Fibroblast of lung (primary cell): ENCODE measurements around the gene EML4. TPM values are rescaled to one million over a fixed set of nuclear protein-coding genes. Genes with fewer than 3 reads are reported as not detected.

Source experiments
- DNase-seq, 2 donors: peaks; one replicate each; pipeline versions ENCODE4 v3.0.0 to v3.0.0-alpha.2; 2010; ENCODE audit warnings: low read depth in 2 of 2
- H2AFZ ChIP-seq: 2 replicates; pipeline ENCODE4 v1.5.1; 2012; ENCODE audit warnings: low read length, control low read depth, inconsistent platforms
- H3K27ac ChIP-seq: 2 replicates; pipeline ENCODE4 v1.5.1; 2011; ENCODE audit warnings: low read length, control low read depth; ENCODE audit not compliant: insufficient read depth
- H3K27me3 ChIP-seq: 2 replicates; pipeline ENCODE4 v1.5.1; 2011; ENCODE audit warnings: mild to moderate bottlenecking, low read length; ENCODE audit not compliant: control insufficient read depth, insufficient read depth
- H3K36me3 ChIP-seq: 2 replicates; pipeline ENCODE4 v1.5.1; 2011; ENCODE audit warnings: low read length; ENCODE audit not compliant: control insufficient read depth, insufficient read depth
- H3K4me1 ChIP-seq: 2 replicates; pipeline ENCODE4 v1.5.1; 2011; ENCODE audit warnings: low read length; ENCODE audit not compliant: control insufficient read depth, insufficient read depth; ENCODE audit errors: extremely low read depth
- H3K4me2 ChIP-seq: 2 replicates; pipeline ENCODE4 v1.5.1; 2011; ENCODE audit warnings: low read length, control low read depth; ENCODE audit not compliant: insufficient read depth; ENCODE audit errors: extremely low read depth
- H3K4me3 ChIP-seq, 4 experiments: fragments of 200-600 bp in 1 of 4; sonication (generic) in 1 of 4; replicated peaks in 1 of 4; 2 replicates each; pipeline ENCODE4 v1.5.1; 2011 to 2016; ENCODE audit warnings: low read length in 4 of 4, low read depth in 3 of 4, mild to moderate bottlenecking in 3 of 4, control low read depth in 2 of 4, inconsistent platforms in 1 of 4, mixed read lengths in 1 of 4; ENCODE audit not compliant: insufficient read depth in 1 of 4; ENCODE audit errors: control extremely low read depth in 1 of 4
- H3K79me2 ChIP-seq: 2 replicates; pipeline ENCODE4 v1.5.1; 2012; ENCODE audit warnings: mild to moderate bottlenecking, low read length, inconsistent platforms; ENCODE audit not compliant: control insufficient read depth, insufficient read depth
- H3K9ac ChIP-seq: 2 replicates; pipeline ENCODE4 v1.5.1; 2011; ENCODE audit warnings: mild to moderate bottlenecking, low read length, control low read depth; ENCODE audit not compliant: insufficient read depth
- H3K9me3 ChIP-seq: 2 replicates; pipeline ENCODE4 v1.5.1; 2012; ENCODE audit warnings: low read depth, low read length; ENCODE audit not compliant: control insufficient read depth, insufficient read depth
- H4K20me1 ChIP-seq: 2 replicates; pipeline ENCODE4 v1.5.1; 2011; ENCODE audit warnings: low read length; ENCODE audit not compliant: control insufficient read depth, insufficient read depth; ENCODE audit errors: extremely low read depth
- EZH2 ChIP-seq: IDR thresholded peaks from 2 replicates; pipeline ENCODE4 v1.5.1; 2012; ENCODE audit warnings: low read length, control low read depth, mild to moderate bottlenecking; ENCODE audit errors: missing control alignments
- polyA plus RNA-seq, 2 donors: library from polyadenylated mRNA; depleted of rRNA in 1 of 2; stranded (reverse) in 1 of 2; unstranded in 1 of 2; fragments of >200 nt; gene quantifications; 2 replicates each; pipeline ENCODE4 v1.2.1, GENCODE V29; 2011 to 2012; ENCODE audit warnings: missing spikeins in 1 of 2
- total RNA-seq: library from RNA; depleted of rRNA; stranded (reverse); fragments of >200 nt; gene quantifications from 2 replicates; pipeline ENCODE4 v1.2.1, GENCODE V29; 2014
- TF ChIP-seq, protein P1 (sequence below), 2 donors: IDR thresholded peaks in 1 of 2; conservative IDR thresholded peaks in 1 of 2; 1 replicate in 1 of 2; 2 replicates in 1 of 2; pipeline ENCODE4 v1.5.1; 2011 to 2012; ENCODE audit warnings: low read length in 2 of 2, control low read depth in 1 of 2, inconsistent platforms in 1 of 2, low read depth in 1 of 2, mild to moderate bottlenecking in 1 of 2

Gene EML4
- total and polyA plus RNA-seq, 2 donors (not counting 1 experiment from before 2014, with no cell fraction given) = 49.5 to 62.7 TPM

DNA sequence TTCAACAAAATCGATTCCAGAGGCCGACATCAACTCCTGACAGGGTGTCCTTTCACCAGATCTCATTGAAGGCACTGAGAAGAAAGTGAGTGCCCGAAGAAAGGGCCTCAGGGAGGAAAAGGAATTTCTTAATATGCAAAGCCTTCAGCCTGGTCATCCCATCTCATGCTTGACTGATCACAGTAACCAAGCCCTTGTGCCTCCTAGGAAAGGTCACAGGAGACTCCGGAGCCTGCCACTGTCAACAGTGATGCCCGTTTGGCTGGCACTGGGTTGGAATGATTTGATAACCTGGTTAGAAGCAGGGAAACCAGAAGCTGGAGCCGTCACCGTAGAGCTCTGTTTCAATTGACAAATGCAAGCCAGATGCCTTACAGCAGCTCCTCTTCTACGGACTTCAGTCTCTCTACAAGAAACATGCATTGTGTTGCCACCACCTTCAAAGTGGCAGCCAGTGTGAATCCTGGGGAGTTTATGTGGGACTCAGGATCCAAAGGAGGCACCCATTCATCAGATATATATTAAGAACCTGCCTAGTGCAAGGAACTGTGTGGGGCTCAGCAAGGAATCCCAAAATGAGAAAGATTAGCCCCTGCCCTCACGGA lies 167.3 kb downstream of the EML4 start:
- no peak overlapping the region for H3K27ac ChIP-seq
- H3K4me3 ChIP-seq = no peak overlapping the region
- H3K4me2 ChIP-seq = no peak overlapping the region
- H3K27me3 ChIP-seq = no peaks in the 10 kb centered on the region
- H2AFZ ChIP-seq = no peak overlapping the region
- no peak for DNase-seq
- H3K9ac ChIP-seq = no peak overlapping the region
- no peaks in the 10 kb centered on the region for H3K9me3 ChIP-seq
- no peaks in the 10 kb centered on the region for H3K4me1 ChIP-seq
- H4K20me1 ChIP-seq = no peaks in the 10 kb centered on the region
- peaks cover 19% of the 10 kb centered on the region for H3K36me3 ChIP-seq
- peaks cover 9% of the 10 kb centered on the region for H3K79me2 ChIP-seq
- TF ChIP-seq, protein P1, sequence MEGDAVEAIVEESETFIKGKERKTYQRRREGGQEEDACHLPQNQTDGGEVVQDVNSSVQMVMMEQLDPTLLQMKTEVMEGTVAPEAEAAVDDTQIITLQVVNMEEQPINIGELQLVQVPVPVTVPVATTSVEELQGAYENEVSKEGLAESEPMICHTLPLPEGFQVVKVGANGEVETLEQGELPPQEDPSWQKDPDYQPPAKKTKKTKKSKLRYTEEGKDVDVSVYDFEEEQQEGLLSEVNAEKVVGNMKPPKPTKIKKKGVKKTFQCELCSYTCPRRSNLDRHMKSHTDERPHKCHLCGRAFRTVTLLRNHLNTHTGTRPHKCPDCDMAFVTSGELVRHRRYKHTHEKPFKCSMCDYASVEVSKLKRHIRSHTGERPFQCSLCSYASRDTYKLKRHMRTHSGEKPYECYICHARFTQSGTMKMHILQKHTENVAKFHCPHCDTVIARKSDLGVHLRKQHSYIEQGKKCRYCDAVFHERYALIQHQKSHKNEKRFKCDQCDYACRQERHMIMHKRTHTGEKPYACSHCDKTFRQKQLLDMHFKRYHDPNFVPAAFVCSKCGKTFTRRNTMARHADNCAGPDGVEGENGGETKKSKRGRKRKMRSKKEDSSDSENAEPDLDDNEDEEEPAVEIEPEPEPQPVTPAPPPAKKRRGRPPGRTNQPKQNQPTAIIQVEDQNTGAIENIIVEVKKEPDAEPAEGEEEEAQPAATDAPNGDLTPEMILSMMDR (conservative IDR thresholded peaks at IDR 0.05 in 1 of 2, IDR thresholded peaks at IDR 0.05 in 1 of 2; ENCODE audit: low read depth in 1 of 2, low read length in 2 of 2) = no peak
- TF ChIP-seq EZH2 = no peak

GRCh38 chr2:42337356-42337820 lies 168.2 kb downstream of the EML4 start:
- H3K27me3 ChIP-seq = no peaks in the 10 kb centered on the region
- no peak overlapping the region for H3K4me3 ChIP-seq
- no peak overlapping the region for H3K4me2 ChIP-seq
- no peak overlapping the region for H3K9ac ChIP-seq
- peaks cover 7% of the 10 kb centered on the region for H3K4me1 ChIP-seq
- H3K27ac ChIP-seq = no peak overlapping the region
- H4K20me1 ChIP-seq = no peaks in the 10 kb centered on the region
- no peak for DNase-seq
- H3K79me2 ChIP-seq = peaks cover 9% of the 10 kb centered on the region
- no peaks in the 10 kb centered on the region for H3K9me3 ChIP-seq
- TF ChIP-seq EZH2 = no peak
- TF ChIP-seq, protein P1 (conservative IDR thresholded peaks at IDR 0.05 in 1 of 2, IDR thresholded peaks at IDR 0.05 in 1 of 2; ENCODE audit: low read depth in 1 of 2, low read length in 2 of 2) = peak in 1 of 2 donors; percentile 6
- H3K36me3 ChIP-seq = peaks cover 19% of the 10 kb centered on the region
- H2AFZ ChIP-seq = no peak overlapping the region

DNA sequence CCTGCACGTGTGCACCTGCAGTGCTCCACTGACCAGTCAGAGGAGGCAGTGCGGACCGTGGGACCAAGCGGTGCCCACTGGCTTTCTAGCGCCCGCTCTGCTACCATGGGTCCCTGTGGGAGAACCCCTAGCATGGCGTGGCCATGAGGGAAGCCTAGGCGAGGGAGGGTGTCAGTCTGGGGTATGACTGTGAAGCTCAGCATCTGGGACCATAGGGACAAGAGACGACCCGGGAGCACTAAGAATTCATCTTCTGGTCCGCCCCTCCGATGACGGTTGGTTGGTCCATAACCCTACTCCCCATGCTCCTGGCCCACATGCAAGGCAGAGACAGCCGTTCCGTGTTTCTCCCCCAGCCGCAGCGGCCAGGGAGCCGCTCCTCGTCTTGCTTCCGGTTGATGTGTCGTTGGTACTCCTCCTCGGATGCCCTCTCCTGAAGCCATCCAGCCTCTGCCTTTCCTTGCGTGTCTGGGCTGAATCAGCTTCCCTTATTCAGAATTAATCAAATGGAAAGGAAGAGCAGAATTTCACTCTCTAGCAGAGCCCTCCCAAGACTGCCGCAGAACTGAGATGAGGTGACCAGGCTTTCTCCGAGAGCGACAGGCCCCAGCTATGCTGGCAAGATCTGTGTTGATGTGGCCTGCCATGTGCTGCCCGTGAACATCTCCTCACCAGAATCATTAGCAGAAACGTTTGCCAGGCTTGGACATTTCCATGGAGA lies 168.9 kb downstream of the EML4 start:
- Histone ChIP-seq H3K27me3 (no peaks in the 10 kb centered on the region), H4K20me1 (no peaks in the 10 kb centered on the region), H3K36me3 (peaks cover 17% of the 10 kb centered on the region), H3K79me2 (peaks cover 12% of the 10 kb centered on the region), H3K27ac (no peak overlapping the region), H3K4me1 (peaks cover 13% of the 10 kb centered on the region), H2AFZ (no peak overlapping the region), H3K4me3 (no peak overlapping the region), H3K9ac (no peak overlapping the region), H3K4me2 (no peak overlapping the region), H3K9me3 (no peaks in the 10 kb centered on the region)
- no peak for DNase-seq
- TF ChIP-seq, protein P1 (conservative IDR thresholded peaks at IDR 0.05 in 1 of 2, IDR thresholded peaks at IDR 0.05 in 1 of 2; ENCODE audit: low read depth in 1 of 2, low read length in 2 of 2) = no peak
